Mucosa of descending colon (tissue), 3 donors: ENCODE results near the gene NRAP. TPM values are rescaled to one million over a fixed set of nuclear protein-coding genes. Genes with fewer than 3 reads are reported as not detected.
A peak's percentile ranks its signal among the peaks of the same experiment; 100 is the strongest.

Source experiments
- ATAC-seq: fragments of 200-7000 bp; cut with Tn5 transposase; one replicate; pipeline ENCODE4 v1.9.1; 2020; ENCODE audit warnings: mild to moderate bottlenecking, moderate library complexity
- DNase-seq, 3 donors: peaks; one replicate each; pipeline ENCODE4 v3.0.0-alpha.2; 2020
- H3K36me3 ChIP-seq: fragments of 200-600 bp; one replicate; pipeline ENCODE4 v1.8.0; 2021; ENCODE audit warnings: low read depth, mild to moderate bottlenecking
- H3K4me1 ChIP-seq: fragments of 200-600 bp; one replicate; pipeline ENCODE4 v1.8.0; 2021; ENCODE audit warnings: low read depth, mild to moderate bottlenecking
- H3K4me3 ChIP-seq: fragments of 200-600 bp; one replicate; pipeline ENCODE4 v1.8.0; 2021; ENCODE audit warnings: mild to moderate bottlenecking
- H3K9me3 ChIP-seq: fragments of 200-600 bp; one replicate; pipeline ENCODE4 v1.8.0; 2021; ENCODE audit warnings: mild to moderate bottlenecking
- intact Hi-C, 2 donors: fragments of 100-400 bp; cut with DNase I in 1 of 2; cut with micrococcal nuclease in 1 of 2; formaldehyde crosslinking; loops; one replicate each; pipeline versions ENCODE4 v1.11.0 to v1.11.1; 2022; cut with DNase I, micrococcal nuclease
- total RNA-seq, 3 donors: library from RNA; stranded (reverse); fragmentation: NEBNext Ultra II Directional in 2 of 3; extraction: Animal tissue kit (Norgen Biotek cat#: 25700) in 2 of 3; gene quantifications; one replicate each; pipeline versions ENCODE4 v1.2.1 to v1.2.4, GENCODE V29; 2021 to 2023
- TF ChIP-seq, protein P1 (sequence below): fragments of 200-600 bp; IDR thresholded peaks from one replicate; pipeline ENCODE4 v1.8.0; 2022; ENCODE audit warnings: antibody characterized with exemption, mild to moderate bottlenecking
- donor health status: DM: no; HTN: no; CAD: no; lungs with moderate emphysema.
- donor health status: DM: no; HTN: no; CAD: no.
- donor health status: DM: no; HTN: yes; CAD: no.

Gene NRAP
- total RNA-seq, 3 donors from 2014 or later = 0.16 to 1.6 (median 0.80) TPM

DNA sequence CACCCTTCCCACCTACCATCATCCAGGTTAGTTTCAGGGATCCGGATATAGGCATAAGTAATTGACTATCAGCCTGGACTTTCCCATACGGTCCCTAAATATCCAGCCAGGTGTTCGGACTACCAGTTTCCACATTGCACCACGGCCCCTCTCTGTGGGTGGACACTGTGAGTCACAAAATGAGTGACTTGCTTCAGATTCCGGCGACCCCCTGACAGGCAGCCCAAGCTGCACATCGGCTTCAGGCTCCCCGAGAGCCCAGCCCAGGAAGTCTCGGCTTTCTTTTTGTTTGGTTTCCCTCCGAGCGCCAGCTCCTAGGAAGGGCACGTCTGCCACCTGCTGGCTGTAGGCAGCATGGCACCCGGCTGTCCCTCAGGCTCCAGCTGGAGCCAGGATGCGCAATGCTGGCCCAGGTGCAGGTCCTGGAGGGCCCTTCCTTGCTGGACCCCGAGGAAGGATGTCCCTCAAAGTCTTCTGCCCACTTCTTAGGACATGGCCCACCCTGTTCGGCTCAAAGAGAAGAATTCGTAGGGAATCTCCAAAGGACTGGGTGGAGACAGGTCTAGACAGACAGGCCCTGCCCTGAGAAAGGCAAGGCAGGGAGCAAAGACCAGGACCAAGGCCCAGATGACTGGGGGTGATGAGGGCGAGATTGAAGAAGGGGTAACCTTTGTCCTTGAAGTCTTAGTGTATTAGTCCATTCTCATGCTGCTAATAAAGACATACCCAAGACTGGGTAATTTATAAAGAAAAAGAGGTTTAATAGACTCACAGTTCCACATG lies 100.3 kb downstream of the NRAP start:
- ATAC-seq (peak; percentile 98), DNase-seq (peak; percentile 79 to 89 (median 87))
- Histone ChIP-seq H3K36me3 (no peaks in the 10 kb centered on the region), H3K9me3 (no peaks in the 10 kb centered on the region), H3K4me1 (peaks cover 10% of the 10 kb centered on the region), H3K4me3 (no peak overlapping the region)
- intact Hi-C loops = loop anchor here in 1 of 2 donors (5.0 kb wide), 1 partner anchor 1091 kb away; no protein-coding TSS in a partner anchor
- TF ChIP-seq, protein P1, sequence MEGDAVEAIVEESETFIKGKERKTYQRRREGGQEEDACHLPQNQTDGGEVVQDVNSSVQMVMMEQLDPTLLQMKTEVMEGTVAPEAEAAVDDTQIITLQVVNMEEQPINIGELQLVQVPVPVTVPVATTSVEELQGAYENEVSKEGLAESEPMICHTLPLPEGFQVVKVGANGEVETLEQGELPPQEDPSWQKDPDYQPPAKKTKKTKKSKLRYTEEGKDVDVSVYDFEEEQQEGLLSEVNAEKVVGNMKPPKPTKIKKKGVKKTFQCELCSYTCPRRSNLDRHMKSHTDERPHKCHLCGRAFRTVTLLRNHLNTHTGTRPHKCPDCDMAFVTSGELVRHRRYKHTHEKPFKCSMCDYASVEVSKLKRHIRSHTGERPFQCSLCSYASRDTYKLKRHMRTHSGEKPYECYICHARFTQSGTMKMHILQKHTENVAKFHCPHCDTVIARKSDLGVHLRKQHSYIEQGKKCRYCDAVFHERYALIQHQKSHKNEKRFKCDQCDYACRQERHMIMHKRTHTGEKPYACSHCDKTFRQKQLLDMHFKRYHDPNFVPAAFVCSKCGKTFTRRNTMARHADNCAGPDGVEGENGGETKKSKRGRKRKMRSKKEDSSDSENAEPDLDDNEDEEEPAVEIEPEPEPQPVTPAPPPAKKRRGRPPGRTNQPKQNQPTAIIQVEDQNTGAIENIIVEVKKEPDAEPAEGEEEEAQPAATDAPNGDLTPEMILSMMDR = peak; percentile 98

DNA sequence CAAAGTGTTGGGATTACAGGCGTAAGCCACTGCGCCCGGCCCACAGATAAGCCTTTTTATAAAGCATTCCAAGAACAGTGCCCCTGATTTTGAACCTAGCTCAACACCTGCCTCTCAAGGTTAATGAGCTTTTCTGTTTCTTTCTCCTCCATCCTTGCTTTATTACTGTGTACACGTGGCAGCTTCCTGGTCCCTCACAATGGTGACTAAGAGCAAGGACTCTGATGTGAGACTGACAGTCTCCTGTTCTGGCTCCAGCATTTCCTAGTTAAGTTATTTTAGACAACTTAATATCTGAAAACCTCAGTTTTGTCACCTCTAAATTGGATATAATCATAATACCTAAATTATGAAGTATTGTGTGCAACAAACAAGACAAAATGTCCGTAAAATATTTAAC lies 101.1 kb downstream of the NRAP start:
- peak in 1 of 3 donors; percentile 9 for DNase-seq
- Histone ChIP-seq H3K4me3 (no peak overlapping the region), H3K4me1 (peaks cover 10% of the 10 kb centered on the region), H3K36me3 (no peaks in the 10 kb centered on the region), H3K9me3 (no peaks in the 10 kb centered on the region)
- ATAC-seq = peak; percentile 63
- TF ChIP-seq, protein P1 = no peak
- intact Hi-C loops = loop anchor here in 1 of 2 donors (5.0 kb wide), 1 partner anchor 1090 kb away; no protein-coding TSS in a partner anchor

DNA sequence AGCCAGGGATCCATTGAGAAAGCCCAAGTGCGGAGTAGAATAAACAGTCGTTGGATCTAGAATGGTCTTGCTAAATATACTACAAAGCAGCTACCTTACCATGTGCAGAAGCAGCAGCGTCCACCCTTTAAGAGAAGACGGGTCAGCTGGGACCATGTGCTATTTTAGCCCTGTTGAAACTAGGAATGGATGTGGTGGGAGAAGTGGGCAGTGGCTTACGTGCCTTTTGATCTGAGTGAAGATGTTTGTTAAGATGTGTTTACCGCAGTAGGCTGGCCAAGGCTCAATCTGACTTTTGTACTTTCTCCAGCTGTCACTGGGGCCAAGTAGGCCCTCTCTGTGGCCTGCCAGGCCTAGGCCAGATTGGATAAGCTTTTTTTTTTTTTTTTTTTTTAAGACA lies 101.8 kb downstream of the NRAP start:
- Histone ChIP-seq H3K9me3 (no peaks in the 10 kb centered on the region), H3K4me1 (peaks cover 10% of the 10 kb centered on the region), H3K36me3 (no peaks in the 10 kb centered on the region), H3K4me3 (no peak overlapping the region)
- intact Hi-C loops = loop anchor here in 1 of 2 donors (5.0 kb wide), 1 partner anchor 1090 kb away; no protein-coding TSS in a partner anchor
- ATAC-seq = no peak
- TF ChIP-seq, protein P1 = no peak
- peak in 1 of 3 donors; percentile 5 for DNase-seq

DNA sequence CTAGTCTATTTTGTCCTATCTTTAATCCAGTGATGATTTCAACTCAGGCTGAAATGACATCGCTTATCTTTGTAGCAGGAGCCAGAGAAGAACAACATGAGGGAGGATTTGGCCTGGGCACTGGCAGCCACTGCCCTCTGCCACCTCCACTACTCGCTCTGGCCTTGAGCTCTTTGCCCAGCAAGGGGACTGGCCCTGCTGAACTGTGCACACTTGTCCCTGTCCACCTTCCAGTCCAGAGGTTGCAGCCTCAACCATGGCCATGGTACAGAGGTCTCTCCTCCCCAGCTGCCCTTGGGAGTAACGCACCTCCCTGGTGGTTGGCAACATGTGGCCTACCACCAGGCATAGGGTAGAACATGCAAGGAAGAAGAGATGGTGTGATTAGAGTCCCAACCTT lies 102.6 kb downstream of the NRAP start:
- Histone ChIP-seq H3K9me3 (no peaks in the 10 kb centered on the region), H3K4me1 (peaks cover 10% of the 10 kb centered on the region), H3K36me3 (no peaks in the 10 kb centered on the region), H3K4me3 (no peak overlapping the region)
- ATAC-seq = no peak
- no peak for DNase-seq
- intact Hi-C loops = loop anchor here in 1 of 2 donors (5.0 kb wide), 1 partner anchor 1089 kb away; no protein-coding TSS in a partner anchor
- TF ChIP-seq, protein P1 = no peak

DNA sequence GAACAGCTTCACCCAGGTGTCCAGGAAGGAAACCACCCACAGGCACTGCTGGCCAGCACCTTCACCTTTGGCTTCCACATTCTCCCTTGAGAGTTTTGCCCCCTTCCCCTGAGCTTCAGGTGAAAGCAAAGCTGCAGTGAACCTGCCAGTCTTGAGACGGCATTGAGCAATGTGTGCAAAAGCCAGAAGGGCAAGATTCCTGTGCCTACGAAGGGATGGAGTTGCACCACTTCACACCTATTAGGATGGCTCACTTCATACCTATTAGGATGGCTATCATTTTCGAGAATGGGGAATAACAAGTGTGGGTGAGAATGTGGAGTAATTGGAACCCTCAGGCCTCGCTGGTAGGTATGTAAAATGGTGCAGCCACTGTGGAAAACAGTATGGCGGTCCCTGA lies 103.8 kb downstream of the NRAP start:
- Histone ChIP-seq H3K9me3 (no peaks in the 10 kb centered on the region), H3K4me3 (no peak overlapping the region), H3K4me1 (peaks cover 10% of the 10 kb centered on the region), H3K36me3 (no peaks in the 10 kb centered on the region)
- intact Hi-C loops = loop anchor here in 1 of 2 donors (5.0 kb wide), 1 partner anchor 1088 kb away; no protein-coding TSS in a partner anchor
- TF ChIP-seq, protein P1 = no peak
- DNase-seq (no peak), ATAC-seq (no peak)
